Measurements from ENCODE around the gene CHN1.

CHN1 gene

GRCh38 chr2:174981331-174981730, 23.9 kb downstream of the CHN1 start:
- Histone ChIP-seq H3K27me3 (ENCODE audit: insufficient read depth, low read length) (no peaks in the 10 kb centered on the region), H3K36me3 (ENCODE audit: insufficient read depth, low read length) (no peaks in the 10 kb centered on the region), H2AFZ (ENCODE audit: low read depth, low read length) (no peak overlapping the region), H3K4me1 (ENCODE audit: insufficient read depth, low read length) (peaks cover 19% of the 10 kb centered on the region), H3K4me3 (ENCODE audit: low read length) (no peak overlapping the region), H3K9me3 (ENCODE audit: low read length) (no peaks in the 10 kb centered on the region)

GRCh38 chr2:174979996-174980395, 25.2 kb downstream of the CHN1 start:
- Histone ChIP-seq H2AFZ (ENCODE audit: low read depth, low read length) (no peak overlapping the region), H3K4me1 (ENCODE audit: insufficient read depth, low read length) (peaks cover 6% of the 10 kb centered on the region), H3K9me3 (ENCODE audit: low read length) (no peaks in the 10 kb centered on the region), H3K36me3 (ENCODE audit: insufficient read depth, low read length) (no peaks in the 10 kb centered on the region), H3K4me3 (ENCODE audit: low read length) (no peak overlapping the region), H3K27me3 (ENCODE audit: insufficient read depth, low read length) (no peaks in the 10 kb centered on the region)

GRCh38 chr2:174977364-174977763, 27.8 kb downstream of the CHN1 start:
- Histone ChIP-seq H2AFZ (ENCODE audit: low read depth, low read length) (no peak overlapping the region), H3K9me3 (ENCODE audit: low read length) (no peaks in the 10 kb centered on the region)

GRCh38 chr2:174974131-174974530, 31.1 kb downstream of the CHN1 start:
- Histone ChIP-seq H3K4me1 (ENCODE audit: insufficient read depth, low read length) (peaks cover 18% of the 10 kb centered on the region), H3K9me3 (ENCODE audit: low read length) (no peaks in the 10 kb centered on the region), H3K4me3 (ENCODE audit: low read length) (no peak overlapping the region)

More at GRCh38 chr2:174977364-174977763, 27.8 kb downstream of the CHN1 start:
- Histone ChIP-seq H3K4me3 (ENCODE audit: low read length) (no peak overlapping the region), H3K36me3 (ENCODE audit: insufficient read depth, low read length) (peaks cover 4% of the 10 kb centered on the region), H3K4me1 (ENCODE audit: insufficient read depth, low read length) (peaks cover 18% of the 10 kb centered on the region), H3K27me3 (ENCODE audit: insufficient read depth, low read length) (no peaks in the 10 kb centered on the region)

GRCh38 chr2:174972924-174973323, 32.3 kb downstream of the CHN1 start:
- no peaks in the 10 kb centered on the region for H3K9me3 ChIP-seq (ENCODE audit: low read length)
- no peak overlapping the region for H2AFZ ChIP-seq (ENCODE audit: low read depth, low read length)
- H3K4me3 ChIP-seq (ENCODE audit: low read length), result no peak overlapping the region

More at GRCh38 chr2:174974131-174974530, 31.1 kb downstream of the CHN1 start:
- Histone ChIP-seq H3K36me3 (ENCODE audit: insufficient read depth, low read length) (peaks cover 11% of the 10 kb centered on the region), H3K27me3 (ENCODE audit: insufficient read depth, low read length) (no peaks in the 10 kb centered on the region), H2AFZ (ENCODE audit: low read depth, low read length) (no peak overlapping the region)

GRCh38 chr2:174971868-174972781, 33.1 kb downstream of the CHN1 start:
- Histone ChIP-seq H3K4me3 (ENCODE audit: low read length) (no peak overlapping the region), H2AFZ (ENCODE audit: low read depth, low read length) (no peak overlapping the region), H3K36me3 (ENCODE audit: insufficient read depth, low read length) (peaks cover 11% of the 10 kb centered on the region), H3K27me3 (ENCODE audit: insufficient read depth, low read length) (no peaks in the 10 kb centered on the region), H3K9me3 (ENCODE audit: low read length) (no peaks in the 10 kb centered on the region), H3K4me1 (ENCODE audit: insufficient read depth, low read length) (peaks cover 18% of the 10 kb centered on the region)

More at GRCh38 chr2:174972924-174973323, 32.3 kb downstream of the CHN1 start:
- peaks cover 18% of the 10 kb centered on the region for H3K4me1 ChIP-seq (ENCODE audit: insufficient read depth, low read length)
- no peaks in the 10 kb centered on the region for H3K27me3 ChIP-seq (ENCODE audit: insufficient read depth, low read length)
- peaks cover 11% of the 10 kb centered on the region for H3K36me3 ChIP-seq (ENCODE audit: insufficient read depth, low read length)

GRCh38 chr2:174970092-174970491, 35.1 kb downstream of the CHN1 start:
- Histone ChIP-seq H2AFZ (ENCODE audit: low read depth, low read length) (no peak overlapping the region), H3K27me3 (ENCODE audit: insufficient read depth, low read length) (no peaks in the 10 kb centered on the region), H3K9me3 (ENCODE audit: low read length) (no peaks in the 10 kb centered on the region), H3K4me3 (ENCODE audit: low read length) (no peak overlapping the region), H3K36me3 (ENCODE audit: insufficient read depth, low read length) (peaks cover 11% of the 10 kb centered on the region), H3K4me1 (ENCODE audit: insufficient read depth, low read length) (peaks cover 32% of the 10 kb centered on the region)

- no peak overlapping the region for H3K4me3 ChIP-seq (ENCODE audit: low read length)
- peaks cover 34% of the 10 kb centered on the region for H3K4me1 ChIP-seq (ENCODE audit: insufficient read depth, low read length)
- no peak overlapping the region for H2AFZ ChIP-seq (ENCODE audit: low read depth, low read length)
- no peaks in the 10 kb centered on the region for H3K9me3 ChIP-seq (ENCODE audit: low read length)
- H3K27me3 ChIP-seq (ENCODE audit: insufficient read depth, low read length), result no peaks in the 10 kb centered on the region
- H3K36me3 ChIP-seq (ENCODE audit: insufficient read depth, low read length), result peaks cover 11% of the 10 kb centered on the region
Observed at GRCh38 chr2:174969091-174969734, 36.0 kb downstream of the CHN1 start.

- Histone ChIP-seq H3K4me1 (ENCODE audit: insufficient read depth, low read length) (peaks cover 34% of the 10 kb centered on the region), H3K9me3 (ENCODE audit: low read length) (no peaks in the 10 kb centered on the region), H2AFZ (ENCODE audit: low read depth, low read length) (no peak overlapping the region), H3K27me3 (ENCODE audit: insufficient read depth, low read length) (no peaks in the 10 kb centered on the region), H3K4me3 (ENCODE audit: low read length) (no peak overlapping the region), H3K36me3 (ENCODE audit: insufficient read depth, low read length) (peaks cover 7% of the 10 kb centered on the region)
Observed at GRCh38 chr2:174967691-174968260, 37.4 kb downstream of the CHN1 start.

- Histone ChIP-seq H2AFZ (ENCODE audit: low read depth, low read length) (no peak overlapping the region), H3K36me3 (ENCODE audit: insufficient read depth, low read length) (peaks cover 7% of the 10 kb centered on the region), H3K4me1 (ENCODE audit: insufficient read depth, low read length) (peaks cover 34% of the 10 kb centered on the region), H3K4me3 (ENCODE audit: low read length) (no peak overlapping the region), H3K9me3 (ENCODE audit: low read length) (no peaks in the 10 kb centered on the region), H3K27me3 (ENCODE audit: insufficient read depth, low read length) (no peaks in the 10 kb centered on the region)
Observed at GRCh38 chr2:174967086-174967485, 38.1 kb downstream of the CHN1 start.

GRCh38 chr2:174965992-174966744, 39.0 kb downstream of the CHN1 start:
- Histone ChIP-seq H3K27me3 (ENCODE audit: insufficient read depth, low read length) (no peaks in the 10 kb centered on the region), H3K9me3 (ENCODE audit: low read length) (no peaks in the 10 kb centered on the region), H3K4me1 (ENCODE audit: insufficient read depth, low read length) (peaks cover 34% of the 10 kb centered on the region), H3K4me3 (ENCODE audit: low read length) (no peak overlapping the region), H3K36me3 (ENCODE audit: insufficient read depth, low read length) (no peaks in the 10 kb centered on the region), H2AFZ (ENCODE audit: low read depth, low read length) (no peak overlapping the region)

- Histone ChIP-seq H3K9me3 (ENCODE audit: low read length) (peaks cover 2% of the 10 kb centered on the region), H3K36me3 (ENCODE audit: insufficient read depth, low read length) (no peaks in the 10 kb centered on the region), H3K4me3 (ENCODE audit: low read length) (no peak overlapping the region), H3K4me1 (ENCODE audit: insufficient read depth, low read length) (peaks cover 34% of the 10 kb centered on the region), H3K27me3 (ENCODE audit: insufficient read depth, low read length) (no peaks in the 10 kb centered on the region), H2AFZ (ENCODE audit: low read depth, low read length) (no peak overlapping the region)
Observed at GRCh38 chr2:174965551-174965950, 39.6 kb downstream of the CHN1 start.

All from neuron (in vitro differentiated cells).